LNCAP (cell line): ENCODE data around the gene PTAFR.

Experiments used
- TF ChIP-seq, protein P1 (sequence below): fragments of 450-650 bp; IDR thresholded peaks from 2 replicates; pipeline ENCODE4 v1.5.1; 2017; ENCODE audit warnings: mild to moderate bottlenecking

Gene PTAFR

GRCh38 chr1:28185071-28185470 is 8.6 kb upstream of the PTAFR start:
- TF ChIP-seq, protein P1, sequence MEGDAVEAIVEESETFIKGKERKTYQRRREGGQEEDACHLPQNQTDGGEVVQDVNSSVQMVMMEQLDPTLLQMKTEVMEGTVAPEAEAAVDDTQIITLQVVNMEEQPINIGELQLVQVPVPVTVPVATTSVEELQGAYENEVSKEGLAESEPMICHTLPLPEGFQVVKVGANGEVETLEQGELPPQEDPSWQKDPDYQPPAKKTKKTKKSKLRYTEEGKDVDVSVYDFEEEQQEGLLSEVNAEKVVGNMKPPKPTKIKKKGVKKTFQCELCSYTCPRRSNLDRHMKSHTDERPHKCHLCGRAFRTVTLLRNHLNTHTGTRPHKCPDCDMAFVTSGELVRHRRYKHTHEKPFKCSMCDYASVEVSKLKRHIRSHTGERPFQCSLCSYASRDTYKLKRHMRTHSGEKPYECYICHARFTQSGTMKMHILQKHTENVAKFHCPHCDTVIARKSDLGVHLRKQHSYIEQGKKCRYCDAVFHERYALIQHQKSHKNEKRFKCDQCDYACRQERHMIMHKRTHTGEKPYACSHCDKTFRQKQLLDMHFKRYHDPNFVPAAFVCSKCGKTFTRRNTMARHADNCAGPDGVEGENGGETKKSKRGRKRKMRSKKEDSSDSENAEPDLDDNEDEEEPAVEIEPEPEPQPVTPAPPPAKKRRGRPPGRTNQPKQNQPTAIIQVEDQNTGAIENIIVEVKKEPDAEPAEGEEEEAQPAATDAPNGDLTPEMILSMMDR: no peak

GRCh38 chr1:28180306-28181305 is 4.1 kb upstream of the PTAFR start:
- TF ChIP-seq, protein P1: no peak

GRCh38 chr1:28178690-28179485 is 2.4 kb upstream of the PTAFR start:
- TF ChIP-seq, protein P1: no peak

DNA sequence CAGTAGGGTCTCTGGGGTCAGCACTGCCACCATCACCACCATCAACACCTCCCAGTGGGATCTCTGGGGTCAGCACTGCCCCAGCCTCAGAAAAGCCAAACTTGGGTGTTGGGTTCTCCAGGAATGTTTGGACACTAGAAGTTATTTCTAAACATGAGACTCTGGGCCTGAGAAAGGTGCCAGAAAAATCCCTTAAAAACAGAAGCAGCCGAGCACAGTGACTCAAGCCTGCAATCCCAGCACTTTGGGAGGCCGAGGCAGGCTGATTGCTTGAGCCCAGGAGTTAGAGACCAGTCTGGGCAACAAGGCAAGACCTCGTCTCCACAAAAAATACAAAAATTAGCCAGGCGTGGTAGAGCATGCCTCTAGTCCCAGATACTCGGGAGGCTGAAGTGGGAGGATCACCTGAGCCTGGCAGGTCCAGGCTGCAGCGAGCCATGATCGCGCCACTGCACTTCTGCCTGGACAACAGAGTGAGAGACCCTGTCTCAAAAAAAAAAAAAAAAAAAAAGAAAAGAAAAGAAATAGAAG is 470 bp downstream of the PTAFR start:
- TF ChIP-seq, protein P1: no peak

- TF ChIP-seq, protein P1: no peak
Observed at GRCh38 chr1:28173980-28174297, 2.6 kb downstream of the PTAFR start.

DNA sequence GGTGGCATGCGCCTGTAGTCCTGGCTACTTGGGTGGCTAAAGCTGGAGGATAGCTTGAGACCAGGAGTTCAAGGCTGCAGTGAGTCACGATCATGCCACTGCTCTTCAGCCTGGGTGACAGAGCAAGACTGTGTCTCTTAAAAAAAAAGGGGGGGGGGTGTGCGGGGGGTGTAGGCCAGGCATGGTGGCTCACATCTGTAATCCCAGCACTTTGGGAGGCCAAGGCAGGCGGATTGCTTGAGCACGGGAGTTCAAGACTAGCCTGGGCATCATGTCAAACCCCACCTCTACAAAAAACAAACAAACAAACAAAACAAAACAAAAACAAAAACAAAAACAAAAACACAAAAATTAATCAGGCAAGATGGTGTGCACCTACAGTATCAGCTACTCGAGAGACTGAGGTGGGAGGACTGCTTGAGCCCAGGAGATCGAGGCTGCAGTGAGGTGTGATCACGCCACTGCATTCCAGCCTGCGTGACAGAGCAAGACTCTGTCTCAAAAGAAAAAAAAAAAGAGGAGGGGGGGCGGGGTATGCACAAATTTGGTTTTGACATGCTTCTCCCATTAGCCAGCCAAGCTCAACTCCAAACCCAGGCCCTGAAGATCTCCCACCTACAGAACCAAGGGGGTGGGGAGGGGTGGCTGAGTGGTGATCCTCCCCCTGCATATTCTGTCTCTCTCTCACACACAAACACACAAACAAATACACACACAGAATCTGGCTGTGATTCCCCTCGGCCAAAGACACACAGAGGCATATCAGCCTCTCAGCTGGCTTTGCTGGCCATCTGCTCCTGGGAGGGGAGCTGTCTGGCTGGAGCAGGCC is 3.1 kb downstream of the PTAFR start:
- TF ChIP-seq, protein P1: no peak

- TF ChIP-seq, protein P1: no peak
Observed at GRCh38 chr1:28172713-28173150, 3.8 kb downstream of the PTAFR start.
